Measurements from ENCODE around the gene CNIH2.
"Not testable (repeated sequence)": the region's sequence is repeated elsewhere in the genome, so short reads cannot be mapped to it uniquely, and the experiment has no call there.

The CNIH2 gene

GRCh38 chr11:66261578-66261977, 16.4 kb upstream of the CNIH2 start:
- DNase-seq, result no peak

GRCh38 chr11:66262191-66262590, 15.8 kb upstream of the CNIH2 start:
- DNase-seq, result no peak

GRCh38 chr11:66262696-66263095, 15.3 kb upstream of the CNIH2 start:
- no peak for DNase-seq

- no peak for DNase-seq
Observed at GRCh38 chr11:66263231-66263630, 14.7 kb upstream of the CNIH2 start.

GRCh38 chr11:66263785-66264184, 14.2 kb upstream of the CNIH2 start:
- no peak for DNase-seq

- DNase-seq, result no peak
Observed at GRCh38 chr11:66264383-66264782, 13.6 kb upstream of the CNIH2 start.

GRCh38 chr11:66264914-66265313, 13.1 kb upstream of the CNIH2 start:
- DNase-seq, result no peak

GRCh38 chr11:66265531-66266377, 12.2 kb upstream of the CNIH2 start:
- no peak for DNase-seq

GRCh38 chr11:66266378-66267038, 11.5 kb upstream of the CNIH2 start:
- DNase-seq, result no peak

- DNase-seq, result no peak
Observed at GRCh38 chr11:66267039-66267378, 11.0 kb upstream of the CNIH2 start.

GRCh38 chr11:66267379-66268243, 10.4 kb upstream of the CNIH2 start:
- DNase-seq, result peak; percentile 63

GRCh38 chr11:66268244-66268951, 9.6 kb upstream of the CNIH2 start, which contains the start of gene RAB1B:
Gene RAB1B, plus strand, starts transcription at chr11:66268639. Its CDS starts 41 bp downstream, at chr11:66268680.
- peak; percentile 99 for DNase-seq

- no peak for DNase-seq
Observed at GRCh38 chr11:66268952-66269905, 8.7 kb upstream of the CNIH2 start.

GRCh38 chr11:66271816-66272215, 6.2 kb upstream of the CNIH2 start:
- no peak for DNase-seq

- DNase-seq, result no peak
Observed at GRCh38 chr11:66272596-66272995, 5.4 kb upstream of the CNIH2 start.

GRCh38 chr11:66274219-66274618, 3.8 kb upstream of the CNIH2 start:
- DNase-seq, result no peak

- no peak for DNase-seq
Observed at GRCh38 chr11:66275396-66275795, 2.6 kb upstream of the CNIH2 start.

GRCh38 chr11:66275984-66276612, 1.9 kb upstream of the CNIH2 start:
- DNase-seq, result no peak

GRCh38 chr11:66276619-66277018, 1.4 kb upstream of the CNIH2 start:
- DNase-seq, result not testable (repeated sequence)

- not testable (repeated sequence) for DNase-seq
Observed at GRCh38 chr11:66277064-66277463, 911 bp upstream of the CNIH2 start.
